Raji (cell line): ENCODE measurements around the gene EML2.

Experiments
- POLR2A ChIP-seq: IDR thresholded peaks from 2 replicates; pipeline ENCODE4 v1.6.1; 2011; ENCODE audit warnings: low read depth, low read length, control low read depth; ENCODE audit not compliant: insufficient read depth

The EML2 gene

GRCh38 chr19:45659096-45659729 lies 20.0 kb upstream of the EML2 start:
- TF ChIP-seq POLR2A: no peak

DNA sequence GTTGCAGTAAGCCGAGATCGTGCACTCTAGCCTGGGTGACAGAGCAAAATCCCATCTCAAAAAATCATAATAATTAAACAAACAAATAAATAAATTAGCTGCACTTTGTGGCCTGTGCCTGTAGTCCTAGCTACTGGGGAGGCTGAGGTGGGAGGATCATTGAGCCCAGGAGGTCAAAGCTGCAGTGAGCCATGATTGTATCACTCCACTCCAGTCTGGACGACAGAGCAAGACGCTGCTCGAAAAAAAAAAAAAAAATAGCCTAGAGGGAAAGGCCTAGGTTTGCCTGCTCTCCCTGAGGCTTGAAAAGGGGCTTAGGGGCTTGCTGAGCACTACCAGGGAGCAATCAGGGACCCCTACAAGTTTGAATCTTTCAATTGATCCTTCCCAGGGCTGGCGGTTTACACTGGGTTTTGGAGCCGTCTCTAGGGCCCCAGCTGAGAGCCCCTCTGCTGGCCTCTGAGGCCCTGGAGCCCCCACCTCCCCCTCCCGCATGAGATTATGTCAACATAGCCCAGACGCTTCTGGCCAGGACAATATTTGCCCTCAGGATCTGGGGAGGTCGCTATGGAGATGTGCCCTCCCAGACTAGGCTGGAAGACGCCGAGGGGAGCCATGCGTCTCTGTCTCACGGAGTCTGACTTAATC lies 18.4 kb upstream of the EML2 start:
- TF ChIP-seq POLR2A: no peak

DNA sequence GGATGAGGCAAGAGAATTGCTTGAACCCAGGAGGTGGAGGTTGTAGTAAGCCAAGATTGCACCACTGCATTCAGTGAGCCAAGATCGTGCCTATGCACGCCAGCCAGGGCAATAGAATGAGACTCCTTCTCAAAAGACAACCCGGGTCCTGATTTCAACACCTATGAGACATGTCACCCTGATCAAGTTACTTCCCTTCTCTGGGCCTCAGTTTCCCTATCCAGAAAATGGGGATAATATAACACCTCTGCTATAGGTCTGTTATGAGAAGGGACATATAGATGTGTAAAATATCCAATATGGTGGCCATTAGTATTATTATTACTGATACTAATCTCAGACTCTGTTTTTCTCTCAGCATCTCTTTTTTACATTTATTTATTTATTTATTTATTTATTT lies 15.9 kb upstream of the EML2 start:
- TF ChIP-seq POLR2A: no peak

GRCh38 chr19:45653634-45654033 lies 14.4 kb upstream of the EML2 start:
- no peak for TF ChIP-seq POLR2A

DNA sequence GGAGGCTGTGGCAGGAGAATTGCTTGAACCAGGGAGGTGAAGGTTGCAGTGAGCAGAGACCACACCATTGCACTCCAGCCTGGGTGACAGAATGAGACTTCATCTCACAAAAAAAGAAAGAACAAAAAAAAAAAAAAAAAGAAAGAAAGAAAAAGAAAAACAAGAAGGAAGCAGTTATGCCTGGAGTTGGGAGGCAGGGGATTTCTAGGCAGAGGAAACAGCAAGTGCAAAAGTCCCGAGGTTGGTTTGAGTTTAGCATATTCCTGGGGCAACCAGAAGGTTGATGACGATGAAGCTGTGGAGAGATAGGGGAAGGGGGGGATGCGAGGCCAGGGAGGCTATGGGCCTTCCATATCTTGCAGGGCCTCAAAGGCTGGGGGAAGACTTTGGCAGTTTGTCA lies 11.5 kb upstream of the EML2 start:
- no peak for TF ChIP-seq POLR2A

GRCh38 chr19:45646345-45646698 lies 7.1 kb upstream of the EML2 start:
- TF ChIP-seq POLR2A: 0 out of 2 replicates have a peak, but pooled peaks have one; percentile 7

- peak; percentile 31 for TF ChIP-seq POLR2A
Measured at GRCh38 chr19:45645631-45646344, 6.6 kb upstream of the EML2 start.

- TF ChIP-seq POLR2A: no peak
Measured at GRCh38 chr19:45645068-45645630, 6.0 kb upstream of the EML2 start.

- no peak for TF ChIP-seq POLR2A
Measured at GRCh38 chr19:45643927-45644771, 5.0 kb upstream of the EML2 start.

DNA sequence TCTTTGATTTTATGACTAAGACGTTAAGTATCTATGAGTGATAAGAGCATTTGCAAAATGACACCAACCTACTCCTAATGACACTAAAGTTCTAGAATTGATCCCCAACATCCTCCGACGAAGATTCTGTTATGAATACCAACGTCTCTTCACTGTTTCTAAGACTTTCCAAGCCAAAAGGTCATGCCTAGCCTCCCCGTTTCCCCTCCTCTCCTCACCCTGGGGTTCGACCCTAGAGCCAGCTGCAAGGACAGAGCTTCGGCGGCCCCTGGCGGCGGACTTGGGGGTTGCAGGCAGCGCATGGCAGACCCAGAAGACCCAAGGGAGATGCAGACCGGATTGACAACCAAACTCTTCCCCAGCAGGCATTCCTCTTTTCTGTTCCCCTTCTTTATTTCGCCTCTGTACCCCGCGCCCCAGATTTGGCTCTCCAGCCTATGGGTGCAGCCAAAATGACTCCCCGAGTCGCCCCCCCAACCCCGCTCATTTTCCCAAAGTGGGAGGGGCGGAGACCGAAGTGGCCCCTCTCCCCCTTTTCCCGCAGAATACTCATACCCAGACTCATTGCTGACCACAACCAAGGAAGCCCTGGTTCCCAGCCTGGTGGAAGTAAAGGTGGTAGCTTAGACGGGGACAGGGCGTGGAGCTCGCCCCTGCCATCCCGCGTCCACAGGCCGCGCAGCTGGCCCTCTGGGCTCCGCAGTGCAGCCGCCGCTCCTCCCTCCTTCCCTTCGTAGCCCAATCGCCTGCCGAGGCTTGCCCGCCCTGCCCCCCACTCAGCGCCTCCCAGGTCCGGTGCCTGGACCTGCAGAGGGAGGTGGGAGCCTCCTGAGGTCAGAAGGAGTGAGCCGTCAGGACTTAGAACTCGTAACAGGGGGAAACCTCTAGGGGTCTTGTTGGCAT lies 4.1 kb upstream of the EML2 start:
- TF ChIP-seq POLR2A: peak; percentile 44; the same call in 1 of the 2 replicates

GRCh38 chr19:45641274-45642105 lies 2.3 kb upstream of the EML2 start:
- TF ChIP-seq POLR2A: peak; percentile 90

DNA sequence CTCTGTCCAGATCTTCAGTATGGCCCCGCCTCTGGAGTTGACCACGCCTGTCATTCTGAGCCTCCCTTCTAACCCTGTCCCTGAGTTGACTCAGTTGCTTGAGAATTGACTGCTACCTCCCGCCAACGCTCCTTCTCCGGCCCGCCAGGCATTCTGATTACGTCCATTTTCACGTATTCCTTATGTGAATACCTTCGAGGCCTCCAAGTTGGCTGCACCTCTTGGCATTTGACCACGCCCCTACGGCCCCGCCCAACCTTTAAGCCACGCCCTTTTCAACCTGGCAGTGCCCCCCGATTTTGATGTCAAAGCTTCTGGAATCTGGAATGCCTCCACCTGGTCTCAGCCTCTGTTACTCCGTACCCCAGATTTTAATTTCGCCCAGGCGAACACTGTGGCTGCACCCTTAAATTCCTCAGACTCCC lies 1.7 kb upstream of the EML2 start:
- TF ChIP-seq POLR2A: no peak
